Stimulated activated naive CD4-positive, alpha-beta T cell (primary cell): ENCODE data around the gene RAB20.
A peak's percentile ranks its signal among the peaks of the same experiment; 100 is the strongest.
"Not testable (repeated sequence)": the region's sequence is repeated elsewhere in the genome, so short reads cannot be mapped to it uniquely, and the experiment has no call there.

Experiments
- DNase-seq, 6 experiments: peaks; one replicate each; lab custom pipeline; 2025; lab: John Stamatoyannopoulos, UW

The RAB20 gene

DNA sequence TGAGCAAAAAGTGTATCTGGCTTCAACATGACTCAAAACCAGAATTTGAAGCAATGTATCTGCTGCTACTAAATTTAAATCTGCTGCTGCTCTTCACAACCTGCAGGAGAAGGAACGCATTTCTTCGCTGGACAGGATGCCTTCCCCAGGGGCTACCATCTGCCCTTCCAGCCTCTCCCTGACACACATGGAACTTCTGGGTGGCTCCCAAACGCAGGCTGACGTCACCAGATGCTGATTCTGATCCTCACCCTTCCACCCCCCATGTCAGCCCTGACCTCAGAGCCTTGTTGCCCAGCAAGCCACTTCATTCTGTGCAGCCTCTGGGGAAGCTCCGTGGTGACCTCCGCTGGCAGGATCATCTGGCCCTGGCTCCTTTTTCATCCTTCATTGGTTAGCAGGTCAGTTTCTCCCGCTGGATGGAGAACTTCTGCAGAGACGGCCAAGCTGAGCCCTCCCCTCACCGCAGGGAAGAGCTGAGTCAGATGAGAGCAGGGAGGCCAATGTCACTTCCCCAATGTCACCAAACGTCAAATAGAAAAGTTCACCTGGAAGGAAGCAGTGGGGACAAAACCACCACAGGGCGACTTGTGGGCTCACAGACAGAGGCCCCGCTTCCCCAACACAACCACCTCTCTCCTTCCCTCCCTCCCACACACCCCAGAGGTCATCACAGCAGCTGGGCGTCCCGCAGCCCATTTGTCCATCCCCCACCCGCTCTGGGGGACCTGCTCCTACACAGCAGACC, 14.0 kb upstream of the RAB20 start:
- DNase-seq = no peak

DNA sequence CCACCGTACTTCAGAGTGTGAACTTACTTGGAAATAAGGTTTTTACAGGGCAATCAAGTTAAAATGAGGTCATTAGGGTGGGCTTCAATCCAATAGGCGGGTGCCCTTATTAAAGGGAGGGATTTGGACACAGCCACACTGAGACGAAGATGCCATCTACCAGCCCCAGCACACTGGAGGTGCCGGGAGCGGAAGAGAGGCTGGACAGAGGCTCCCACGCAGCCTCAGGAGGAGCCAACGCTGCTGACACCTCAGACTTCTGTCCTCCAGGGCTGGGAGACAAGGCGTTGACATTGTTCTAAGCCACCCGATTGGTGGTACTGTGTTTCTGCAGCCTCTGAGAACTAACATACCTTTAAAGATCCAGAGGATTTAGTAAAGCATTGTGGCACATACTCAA, 12.6 kb upstream of the RAB20 start:
- DNase-seq = no peak

DNA sequence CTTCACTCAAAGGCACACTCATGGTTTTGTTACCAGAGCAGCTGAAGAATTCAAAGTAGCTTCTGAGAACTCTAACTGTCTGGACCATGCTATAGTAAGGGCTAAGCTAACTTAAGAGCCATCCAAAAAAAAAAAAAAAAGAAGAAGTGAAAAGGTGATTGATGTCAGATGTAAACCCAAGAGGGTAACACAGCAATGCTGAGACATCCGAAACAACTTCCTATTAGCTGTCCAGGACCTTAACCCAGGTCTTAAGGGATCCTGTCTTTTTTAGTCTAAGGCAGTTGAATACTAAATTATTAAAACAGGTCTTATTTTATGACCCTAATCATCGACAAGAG, 11.2 kb upstream of the RAB20 start:
- no peak for DNase-seq

DNA sequence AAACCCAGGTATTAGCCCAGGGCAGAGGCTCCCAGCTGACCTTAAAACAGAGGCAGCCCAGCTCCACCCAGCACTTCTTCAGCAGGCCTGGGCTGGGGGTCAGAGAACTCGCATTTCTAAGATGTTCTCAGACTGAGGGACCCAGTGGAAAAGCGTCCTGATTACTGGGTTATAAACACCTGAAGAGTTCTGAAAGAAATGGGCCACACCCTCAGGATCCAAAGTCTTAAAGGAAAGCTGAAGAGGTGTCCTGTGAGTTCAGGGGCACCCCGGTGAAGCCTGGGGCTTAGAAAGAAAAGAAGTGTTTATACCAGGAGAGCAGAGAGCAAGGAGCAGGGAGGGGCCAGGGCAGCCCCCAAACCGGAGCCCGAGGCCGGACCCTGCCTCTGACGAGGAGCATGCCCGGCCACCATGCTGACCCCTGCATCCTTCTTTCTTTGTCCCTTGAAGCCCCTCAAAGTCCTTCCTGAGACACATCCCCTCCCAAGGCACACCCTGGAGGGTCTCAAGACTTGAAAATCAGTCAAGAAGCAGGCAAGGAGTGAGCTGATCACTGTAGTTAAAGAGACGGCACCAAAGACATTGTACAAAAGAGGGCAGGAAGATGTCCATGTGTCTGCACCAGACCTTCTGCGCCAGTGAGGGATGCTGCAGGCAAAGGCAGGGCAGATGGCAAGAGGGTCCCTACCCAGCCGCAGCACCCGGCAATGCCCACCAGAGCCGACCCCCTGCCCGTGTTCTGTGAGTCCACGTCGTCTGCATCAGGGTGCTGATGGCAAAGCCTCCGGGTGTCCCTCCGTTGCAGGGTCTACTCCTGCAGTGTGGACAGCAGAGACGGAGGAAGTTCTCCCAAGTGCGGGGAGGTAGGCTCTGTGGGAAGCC, 10.6 kb upstream of the RAB20 start:
- no peak for DNase-seq

DNA sequence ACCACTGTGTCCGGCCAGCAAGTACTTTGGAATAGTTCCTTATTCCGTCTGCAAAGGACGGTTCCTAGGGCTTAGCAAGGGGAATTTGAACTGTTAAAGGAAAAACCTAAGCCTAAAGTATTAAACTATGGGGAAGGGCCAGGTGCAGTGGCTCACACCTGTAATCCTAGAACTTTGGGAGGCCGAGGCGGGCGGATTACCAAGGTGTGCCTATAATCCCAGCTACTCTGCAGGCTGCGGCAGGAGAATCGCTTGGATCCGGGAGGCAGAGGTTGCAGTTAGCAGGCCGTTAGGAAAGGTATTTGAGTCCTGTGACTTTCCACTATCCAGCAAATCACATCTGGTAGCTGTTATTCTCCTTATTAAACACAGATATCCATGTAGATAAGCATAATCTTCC, 9.4 kb upstream of the RAB20 start:
- DNase-seq = no peak

DNA sequence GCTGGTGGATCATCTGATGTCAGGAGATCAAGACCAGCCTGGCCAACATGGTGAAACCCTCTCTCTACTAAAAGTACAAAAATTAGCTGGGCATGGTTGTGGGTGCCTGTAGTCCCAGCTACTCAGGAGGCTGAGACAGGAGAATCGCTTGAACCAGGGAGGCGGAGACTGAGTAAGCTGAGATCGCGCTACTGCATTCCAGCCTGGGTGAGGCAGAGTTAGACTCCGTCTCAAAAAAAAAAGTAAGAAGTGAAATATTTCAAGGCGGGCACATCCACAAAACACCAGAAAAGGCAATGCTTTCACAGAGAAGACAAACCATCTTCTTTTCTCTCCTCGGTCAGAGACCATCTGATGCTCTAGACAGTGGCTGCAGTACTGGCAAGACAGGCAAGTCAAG, 8.4 kb upstream of the RAB20 start:
- not testable (repeated sequence) for DNase-seq

DNA sequence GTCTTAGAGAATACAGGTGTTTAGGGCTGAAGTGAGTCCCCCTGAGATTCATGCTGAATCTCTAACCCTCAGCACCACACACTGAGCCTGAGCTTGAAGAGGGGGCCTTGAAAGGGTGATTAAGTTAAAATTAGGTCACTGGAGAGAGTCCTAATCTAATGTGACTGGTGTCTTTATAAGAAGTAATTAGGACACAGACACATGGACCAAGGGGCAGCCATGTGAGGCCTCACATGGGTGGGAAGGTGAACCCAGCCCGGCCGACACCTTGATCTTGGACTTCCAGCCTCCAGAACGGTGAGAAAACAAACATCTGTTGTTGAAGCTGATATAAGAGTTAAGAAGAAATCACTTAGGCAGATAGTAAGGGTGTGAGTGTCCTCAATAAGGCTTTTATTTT, 7.1 kb upstream of the RAB20 start:
- no peak for DNase-seq

DNA sequence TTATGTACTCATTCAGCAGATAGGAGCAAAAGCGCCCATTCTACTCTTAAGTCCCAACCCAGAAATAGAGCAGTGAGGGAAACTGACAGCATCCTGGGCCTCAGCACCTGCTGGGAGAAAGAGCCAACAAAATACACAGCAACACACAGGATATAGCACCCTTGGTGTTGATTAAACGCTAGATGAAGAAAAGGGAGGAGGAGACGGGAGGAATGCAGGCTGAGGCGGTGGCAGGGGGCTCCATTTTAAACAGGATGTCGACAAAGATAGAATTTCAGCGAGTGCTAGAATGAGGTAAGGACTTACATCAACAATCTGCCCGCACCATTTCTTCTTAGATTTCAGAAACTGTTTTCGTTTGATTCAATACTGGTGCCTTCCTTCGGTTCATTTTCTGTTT, 4.6 kb upstream of the RAB20 start:
- DNase-seq = no peak

DNA sequence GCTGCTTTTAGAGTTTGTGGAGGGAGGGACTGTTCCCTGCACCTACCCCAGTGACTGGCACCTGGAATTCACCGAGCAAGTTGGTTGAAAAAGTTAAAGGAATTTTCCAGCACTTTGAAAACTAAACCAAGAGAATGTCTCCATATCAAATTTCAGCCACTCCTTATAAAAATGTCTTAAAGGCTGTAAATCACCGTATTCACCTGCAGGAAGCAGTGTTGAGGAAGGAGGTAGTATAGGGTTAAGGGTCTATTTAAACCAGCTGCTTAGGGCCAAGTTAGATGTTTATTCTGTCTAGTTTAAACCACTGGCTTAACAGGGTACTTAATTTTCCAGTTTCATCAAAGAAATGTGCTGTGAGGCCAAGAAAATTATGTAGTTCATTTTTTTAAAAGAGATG, 3.8 kb upstream of the RAB20 start:
- no peak for DNase-seq

DNA sequence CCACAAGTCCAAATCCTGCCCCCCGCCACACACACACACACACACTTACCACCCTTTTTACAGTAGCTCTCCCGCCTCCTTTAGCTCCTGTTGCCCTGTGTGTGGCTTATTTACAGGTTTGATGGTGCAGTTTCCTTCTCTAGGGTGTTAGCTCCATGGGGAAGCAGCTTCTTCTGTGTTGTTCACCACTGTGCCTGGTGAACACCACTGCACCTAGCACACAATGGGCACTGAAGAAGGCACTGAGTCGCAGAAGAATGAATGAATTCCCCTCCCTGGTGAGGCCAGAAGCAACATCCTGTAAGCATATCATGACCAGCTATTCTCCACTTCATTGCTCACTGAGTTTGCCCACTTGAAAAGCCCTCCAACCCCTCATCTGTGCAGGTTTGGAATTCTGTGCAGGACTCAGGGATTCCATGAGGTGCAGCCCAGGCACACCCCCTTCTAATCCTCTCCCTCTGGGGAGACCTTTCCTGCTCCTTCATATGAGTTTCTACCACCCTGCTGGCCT, 3.0 kb upstream of the RAB20 start:
- DNase-seq = no peak

DNA sequence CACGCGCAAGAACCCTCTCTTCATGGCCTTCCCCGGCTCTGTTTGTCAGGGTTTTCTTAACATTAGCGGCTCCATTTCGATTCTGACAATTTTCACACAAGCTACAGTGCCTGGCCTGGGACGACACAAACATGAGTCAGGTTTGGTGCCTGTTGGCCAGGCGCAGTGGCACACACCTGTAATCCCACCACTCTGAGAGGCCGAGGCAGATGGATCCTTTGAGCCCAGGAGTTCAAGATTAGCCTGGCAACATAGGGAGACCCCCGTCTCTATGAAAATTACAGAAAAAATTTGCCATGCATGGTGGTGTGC, 1.9 kb upstream of the RAB20 start:
- DNase-seq = no peak

DNA sequence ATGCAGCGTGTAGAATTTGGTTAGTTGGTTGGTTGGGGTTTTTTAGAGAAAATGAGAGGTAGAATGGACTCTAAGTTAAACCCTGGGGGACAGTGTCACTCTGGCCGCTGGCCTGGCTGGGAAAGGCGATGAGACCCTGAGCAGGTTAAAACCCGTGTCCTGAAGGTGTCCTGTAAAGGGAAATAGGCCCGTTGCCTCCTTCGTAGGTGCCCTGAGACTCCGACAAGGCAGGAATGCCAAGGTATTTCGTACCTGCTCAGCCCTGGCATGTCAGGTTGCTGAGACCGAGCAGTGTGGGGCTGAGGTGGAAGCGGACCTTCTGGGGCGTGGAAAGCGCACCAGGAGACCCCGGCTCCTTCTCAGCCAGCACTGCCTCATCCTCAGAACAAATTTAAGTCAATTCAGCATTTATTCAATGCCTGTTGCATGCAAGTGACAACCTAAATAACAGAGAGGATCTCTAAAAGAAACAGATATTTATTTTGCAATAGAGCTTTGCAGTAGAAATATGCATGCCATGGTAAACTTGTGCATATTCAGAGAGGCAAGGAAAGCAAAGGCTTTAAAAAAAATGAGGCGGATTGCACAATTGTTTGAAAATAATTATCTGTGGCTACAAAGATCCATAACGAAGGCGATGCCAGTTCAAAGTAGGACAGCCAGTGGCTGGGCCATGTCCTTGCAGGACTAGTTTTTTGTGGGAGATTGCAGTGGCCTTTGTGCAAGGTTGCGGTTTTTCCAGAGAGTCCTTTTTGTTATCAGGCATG, 1.4 kb upstream of the RAB20 start:
- DNase-seq = no peak

DNA sequence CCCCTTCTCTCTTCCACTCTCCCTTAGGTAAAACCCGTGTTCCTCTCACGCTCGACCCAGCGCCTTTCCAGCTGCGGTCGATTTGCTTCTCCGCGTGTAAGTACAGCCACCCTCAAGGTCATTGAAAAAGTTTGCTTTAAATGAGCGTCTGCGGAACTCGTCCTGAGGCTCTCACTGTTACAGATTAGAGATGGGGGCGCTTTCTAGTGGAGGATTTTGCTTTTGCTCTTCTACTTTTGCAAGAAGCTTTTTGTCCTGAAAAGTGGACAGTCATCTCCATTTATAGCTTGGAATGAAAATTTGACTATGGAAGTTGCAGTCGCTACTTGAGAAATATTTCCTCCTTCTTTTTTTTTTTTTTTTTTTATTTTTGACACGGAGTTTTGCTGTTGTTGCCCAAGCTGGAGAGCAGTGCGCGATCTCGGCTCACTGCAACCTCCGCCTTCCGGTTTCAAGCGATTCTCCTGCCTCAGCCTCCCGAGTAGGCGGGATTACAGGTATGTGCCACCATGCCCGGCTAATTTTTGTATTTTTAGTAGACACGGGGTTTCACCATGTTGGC, 595 bp upstream of the RAB20 start:
- peak in 3 of 6 experiments; percentile 8 to 60 (median 47) for DNase-seq

DNA sequence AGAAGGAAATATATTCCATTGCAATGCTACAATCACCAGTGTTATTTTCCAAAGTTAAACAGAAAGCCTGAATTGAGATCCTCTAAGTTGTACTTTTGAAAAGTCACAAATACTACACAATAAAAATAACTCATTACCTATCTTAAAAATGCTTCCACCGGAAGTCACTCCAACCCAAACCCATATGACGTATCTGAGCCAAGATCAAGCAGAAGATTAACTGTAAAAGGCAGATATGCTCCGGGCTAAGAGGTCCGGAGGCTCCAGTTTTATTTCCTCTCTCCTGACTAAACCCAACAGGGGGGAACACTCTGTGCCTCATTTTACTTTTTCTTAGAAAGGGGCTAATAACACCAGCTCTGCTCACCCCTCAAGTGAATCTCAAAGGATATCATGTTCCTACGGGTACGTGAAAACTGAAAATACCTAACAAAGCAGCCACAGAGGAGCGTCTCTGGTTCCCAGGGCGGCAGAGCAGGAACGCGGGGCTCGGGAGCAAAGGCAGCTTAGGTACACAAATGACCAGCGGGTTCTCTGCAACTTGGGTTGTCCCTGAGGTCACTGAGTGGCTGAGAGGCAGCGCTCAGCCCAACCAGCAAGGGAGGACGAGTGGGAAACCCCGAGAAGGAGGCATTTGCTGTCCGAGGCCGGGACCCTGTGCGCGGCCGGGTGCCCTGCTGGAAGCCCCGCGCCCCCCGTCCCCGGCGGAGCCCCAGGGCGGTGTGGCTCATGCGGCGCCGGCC, 750 bp downstream of the RAB20 start:
- DNase-seq = peak in 3 of 6 experiments; percentile 17 to 41 (median 23)

DNA sequence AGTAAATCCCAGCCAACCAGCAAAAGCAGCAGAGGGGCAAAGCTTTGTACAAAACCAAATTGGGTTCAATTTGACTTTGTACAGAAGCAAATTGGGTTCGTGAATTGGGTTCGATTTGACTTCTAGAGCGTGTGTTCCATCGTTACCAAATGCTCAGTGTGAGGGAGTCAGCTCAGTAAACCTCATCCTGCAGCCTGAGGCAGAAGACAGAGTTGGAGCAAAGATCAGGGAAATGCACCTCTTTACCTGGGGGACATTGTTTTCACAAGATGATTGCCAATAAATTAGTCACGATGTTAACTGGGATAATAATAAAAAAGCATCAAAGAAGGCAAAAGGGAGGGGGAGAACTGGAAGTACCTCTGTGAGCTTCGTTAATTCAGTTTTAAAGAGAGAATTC, 1.5 kb downstream of the RAB20 start:
- DNase-seq = no peak

DNA sequence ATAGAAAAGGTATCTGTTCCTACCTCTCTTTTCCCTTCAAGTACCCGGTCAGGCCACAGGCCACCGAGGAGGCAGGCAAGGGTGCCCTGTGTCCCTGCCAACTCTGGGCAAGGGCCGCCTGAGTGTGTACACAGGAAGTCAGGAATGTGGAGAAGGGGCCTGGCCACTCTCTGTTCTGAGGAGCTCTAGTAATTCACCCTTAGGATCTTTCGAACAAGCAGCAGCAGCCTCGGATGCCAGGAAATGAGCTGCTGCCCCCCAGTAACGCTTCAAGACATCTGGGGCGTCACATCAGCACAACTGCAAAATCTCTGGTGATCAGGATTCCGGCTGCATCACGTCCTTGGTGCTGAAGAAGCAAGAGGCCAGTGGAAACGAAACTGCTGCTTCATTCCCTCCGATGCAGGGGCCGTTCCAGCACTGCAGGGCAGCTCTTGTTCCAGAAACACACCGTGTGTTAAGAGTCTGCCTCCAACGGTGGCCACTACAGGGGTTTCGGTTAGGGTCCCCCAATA, 2.0 kb downstream of the RAB20 start:
- no peak for DNase-seq

DNA sequence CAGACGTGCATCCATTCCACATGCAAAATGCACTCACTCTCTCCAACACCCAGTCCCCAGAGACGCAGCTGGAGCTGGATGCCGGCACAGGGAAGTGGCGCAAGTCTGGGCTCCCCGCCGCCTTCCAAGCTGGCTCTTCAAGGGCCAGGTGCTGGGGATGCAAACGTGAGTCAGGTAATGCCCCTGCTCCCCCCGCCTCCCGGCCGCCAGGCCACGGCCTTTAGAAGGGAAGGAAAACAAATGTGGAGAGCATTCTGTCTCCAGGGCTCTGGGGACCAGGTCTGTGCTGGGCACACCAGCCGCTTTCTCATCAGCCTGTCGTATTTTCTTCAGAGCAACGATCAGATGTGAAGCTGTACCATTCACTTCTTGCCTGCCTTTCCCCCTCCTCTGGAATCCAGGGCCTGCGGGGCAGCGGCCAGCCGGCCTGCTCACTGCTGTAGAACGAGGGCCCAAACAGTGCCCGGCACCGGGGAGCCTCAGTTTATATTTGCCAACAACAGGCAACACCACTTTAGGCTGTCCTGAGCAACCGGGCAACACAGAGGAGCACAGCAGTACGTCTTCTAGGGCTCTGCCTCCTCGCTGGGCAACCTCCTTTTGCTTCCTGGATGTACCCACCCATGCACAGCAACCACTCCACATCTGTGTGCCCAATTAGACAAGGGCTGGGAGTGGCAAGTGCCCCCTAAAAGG, 3.8 kb downstream of the RAB20 start:
- DNase-seq = no peak

DNA sequence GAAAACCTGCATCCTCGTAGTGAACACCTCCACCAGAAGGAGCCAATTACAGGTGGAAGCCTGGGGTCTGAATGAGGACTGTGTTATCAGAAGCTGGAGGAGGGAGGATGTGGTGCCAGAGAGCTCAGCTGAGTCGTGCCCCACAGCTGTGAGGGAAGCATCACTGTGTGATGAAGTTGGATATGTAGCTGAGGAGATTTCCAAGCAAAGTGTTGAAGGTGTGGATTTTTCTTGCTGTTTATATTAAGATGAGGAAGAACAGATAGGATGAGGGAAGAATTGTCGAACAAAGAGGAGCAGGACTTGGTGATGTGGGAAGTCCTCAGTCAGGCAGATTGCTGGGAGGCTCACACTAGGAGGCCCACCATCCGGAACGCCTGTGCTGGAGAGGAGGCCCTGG, 4.4 kb downstream of the RAB20 start:
- DNase-seq = no peak

DNA sequence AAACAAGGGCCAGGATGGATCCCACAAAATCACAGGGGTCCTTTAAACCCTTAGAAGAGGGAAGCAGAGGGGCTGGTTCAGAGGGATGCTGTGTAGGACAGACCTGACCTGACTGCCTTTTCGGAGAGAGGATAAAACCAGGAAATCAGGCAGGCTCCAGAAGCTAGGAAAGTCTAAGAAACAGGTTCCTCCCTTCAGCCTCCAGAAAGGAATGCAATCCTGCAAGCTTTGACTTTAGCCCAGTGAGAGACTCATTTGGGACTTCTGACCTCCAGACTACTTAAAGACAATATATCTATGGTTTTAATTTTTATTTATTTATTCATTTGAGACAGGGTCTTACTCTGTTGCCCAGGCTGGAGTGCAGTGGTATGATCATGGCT, 5.3 kb downstream of the RAB20 start:
- no peak for DNase-seq

DNA sequence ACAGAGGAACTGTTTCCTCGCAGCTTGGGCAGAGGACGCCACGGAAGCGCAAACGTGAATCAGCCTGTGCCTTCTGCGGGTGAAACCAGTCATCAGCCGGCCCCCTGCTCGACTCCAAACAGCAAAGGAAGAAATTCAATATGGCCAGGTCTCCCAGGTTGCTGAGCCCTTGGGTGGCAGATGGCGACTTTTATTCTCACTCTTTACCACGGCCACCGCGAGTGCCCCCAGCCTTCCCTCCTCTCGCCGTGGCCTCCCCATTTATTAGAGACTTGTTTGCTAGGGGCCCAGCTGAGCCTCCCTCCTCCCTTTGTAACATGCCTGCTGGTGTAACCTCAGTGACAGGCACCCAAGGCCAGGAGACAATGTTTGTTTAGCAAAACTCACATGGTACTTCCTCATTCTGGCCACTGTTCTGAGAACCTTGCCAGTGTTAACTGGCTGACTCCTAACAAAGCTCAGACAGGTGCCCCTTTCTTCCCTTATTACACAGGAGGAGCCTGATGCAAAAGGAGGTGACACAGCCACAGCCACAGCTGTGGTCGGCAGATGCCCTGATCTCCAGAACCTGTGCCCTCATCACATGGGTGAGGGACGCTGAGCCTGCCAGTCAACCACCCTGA, 5.8 kb downstream of the RAB20 start:
- no peak for DNase-seq
